ENCODE measurements around the gene PIANP. TPM values are rescaled to one million over a fixed set of nuclear protein-coding genes. Genes with fewer than 3 reads are reported as not detected.

The PIANP gene
- total and polyA plus RNA-seq, 2 of the 4 experiments (the other 2 are of a cell fraction), result 0.18 to 6.8 TPM

DNA sequence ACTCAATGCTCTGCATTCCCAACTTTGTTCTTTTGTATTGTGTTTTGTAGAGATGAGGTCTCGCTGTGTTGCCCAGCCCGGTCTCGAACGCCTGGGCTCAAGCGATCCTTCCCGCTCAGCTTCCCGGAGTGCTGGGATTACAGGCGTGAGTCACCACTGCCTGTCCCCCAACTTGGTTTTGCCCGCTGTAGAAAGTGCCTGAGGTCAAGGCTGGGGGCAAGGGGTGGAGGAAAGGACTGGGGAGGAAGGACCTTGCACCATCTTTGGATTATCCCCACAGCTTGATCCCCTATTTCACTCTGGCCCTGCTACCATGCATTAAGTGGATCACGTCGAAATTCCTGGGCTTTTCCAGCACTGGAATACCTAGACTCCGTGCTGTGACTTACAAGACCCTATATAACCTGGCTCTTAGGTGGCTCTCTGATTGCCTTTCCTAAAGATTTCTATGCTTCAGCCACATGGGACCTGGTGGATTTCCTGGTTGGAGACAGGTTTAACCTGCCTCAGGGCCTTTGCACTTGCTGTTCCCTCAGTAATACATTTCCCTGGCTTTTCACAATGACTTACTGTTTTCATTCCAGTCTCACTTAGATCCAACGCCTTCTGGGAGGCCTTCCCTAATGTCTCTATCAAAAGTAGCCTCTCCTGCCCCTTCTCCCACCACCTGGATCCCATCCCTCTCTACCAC lies 608 bp upstream of the PIANP start:
- no peak for DNase-seq
- Histone ChIP-seq H2AFZ (replicated peaks; ENCODE audit: low read length, poor library complexity) (peak overlapping the region; percentile 94), H3K9me3 (ENCODE audit: control insufficient read depth, insufficient read depth, low read length) (no peaks in the 10 kb centered on the region), H3K27me3 (ENCODE audit: control insufficient read depth, insufficient read depth, low read length) (peaks cover 3% of the 10 kb centered on the region; the same call in 1 of the 2 replicates), H3K18ac (ENCODE audit: low read depth, low read length) (peak overlapping the region; percentile 81), H3K9ac (ENCODE audit: low read depth, low read length) (peak overlapping the region; percentile 84), H3K14ac (replicated peaks; ENCODE audit: low read depth, low read length) (peak overlapping the region; percentile 46; the same call in 1 of the 2 replicates), H2AK9ac (replicated peaks; ENCODE audit: low read depth, low read length, poor library complexity) (peak overlapping the region; percentile 66), H4K91ac (ENCODE audit: insufficient read depth, low read depth, low read length) (peak overlapping the region; percentile 36), H2AK5ac (ENCODE audit: low read depth, low read length) (peak overlapping the region; percentile 30; the same call in 1 of the 2 replicates), H4K5ac (ENCODE audit: low read depth, low read length) (peak overlapping the region; percentile 87), H4K8ac (ENCODE audit: low read depth in 2 of 2, low read length in 2 of 2) (peak overlapping the region; percentile 22 to 91; a peak in 3 of 4 replicates), H3K4me1 (ENCODE audit: control insufficient read depth, insufficient read depth, low read length) (peaks cover 4% of the 10 kb centered on the region), H2BK120ac (ENCODE audit: low read depth, low read length) (peak overlapping the region; percentile 47; the same call in 1 of the 2 replicates), H3K9me1 (ENCODE audit: insufficient read depth, low read length) (no peaks in the 10 kb centered on the region), H3K4me3 (ENCODE audit: insufficient read depth, low read depth, low read length) (peak overlapping the region; percentile 81), H3K36me3 (ENCODE audit: control insufficient read depth, insufficient read depth, low read length) (peaks cover 4% of the 10 kb centered on the region), H2BK5ac (ENCODE audit: low read depth, low read length, poor library complexity, severe bottlenecking) (peak overlapping the region; percentile 16), H3K4ac (ENCODE audit: low read depth, low read length) (peak overlapping the region; percentile 44), H3K4me2 (ENCODE audit: low read depth, low read length) (peak overlapping the region; percentile 99), H3K23ac (ENCODE audit: low read depth, low read length) (peak overlapping the region; percentile 34), H3K79me1 (ENCODE audit: low read depth in 1 of 2, low read length in 2 of 2) (peaks cover 10 to 17% of the 10 kb centered on the region in 2 experiments; a peak in 3 of 4 replicates), H2BK20ac (ENCODE audit: low read depth, low read length) (no peak overlapping the region), H3K56ac (ENCODE audit: extremely low read depth, insufficient read depth, low read length) (no peak overlapping the region; the same call in 1 of the 2 replicates), H3K27ac (ENCODE audit: insufficient read depth, low read length) (peak overlapping the region; percentile 21; the same call in 1 of the 2 replicates), H2BK15ac (ENCODE audit: low read depth, low read length) (no peak overlapping the region), H4K20me1 (ENCODE audit: insufficient read depth, low read length) (no peaks in the 10 kb centered on the region)
- dilution Hi-C loops (cut with HindIII; ENCODE audit: low sequenced_read_pairs, unreplicated experiment) (no loop called here), intact Hi-C loops (cut with micrococcal nuclease) (no loop called here), in situ Hi-C loops (cut with MboI; ENCODE audit: low sequenced_read_pairs) (no loop called here)
- WGBS, 2 experiments (ENCODE audit: extremely low coverage in 2 of 2, insufficient read length in 1 of 2), result 27% methylated on average over 8 of the region's 13 CpGs; no CpG with 5 or more reads in 1 of the 2 experiments
- CTCF ChIA-PET, result no interaction called here
- peak; percentile 2 for ATAC-seq (ENCODE audit: low read depth)
- BruUV-seq (replicated peaks), result no TSS peak
- POLR2A ChIA-PET (ENCODE audit: unreplicated experiment), result no interaction called here
- TF ChIP-seq, protein P1, sequence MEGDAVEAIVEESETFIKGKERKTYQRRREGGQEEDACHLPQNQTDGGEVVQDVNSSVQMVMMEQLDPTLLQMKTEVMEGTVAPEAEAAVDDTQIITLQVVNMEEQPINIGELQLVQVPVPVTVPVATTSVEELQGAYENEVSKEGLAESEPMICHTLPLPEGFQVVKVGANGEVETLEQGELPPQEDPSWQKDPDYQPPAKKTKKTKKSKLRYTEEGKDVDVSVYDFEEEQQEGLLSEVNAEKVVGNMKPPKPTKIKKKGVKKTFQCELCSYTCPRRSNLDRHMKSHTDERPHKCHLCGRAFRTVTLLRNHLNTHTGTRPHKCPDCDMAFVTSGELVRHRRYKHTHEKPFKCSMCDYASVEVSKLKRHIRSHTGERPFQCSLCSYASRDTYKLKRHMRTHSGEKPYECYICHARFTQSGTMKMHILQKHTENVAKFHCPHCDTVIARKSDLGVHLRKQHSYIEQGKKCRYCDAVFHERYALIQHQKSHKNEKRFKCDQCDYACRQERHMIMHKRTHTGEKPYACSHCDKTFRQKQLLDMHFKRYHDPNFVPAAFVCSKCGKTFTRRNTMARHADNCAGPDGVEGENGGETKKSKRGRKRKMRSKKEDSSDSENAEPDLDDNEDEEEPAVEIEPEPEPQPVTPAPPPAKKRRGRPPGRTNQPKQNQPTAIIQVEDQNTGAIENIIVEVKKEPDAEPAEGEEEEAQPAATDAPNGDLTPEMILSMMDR (conservative IDR thresholded peaks at IDR 0.05; ENCODE audit: low read depth, low read length), result no peak
- no peak for TF ChIP-seq SMC3 (IDR thresholded peaks at IDR 0.05; ENCODE audit: low read depth, low read length)
- TF ChIP-seq MXI1 (IDR thresholded peaks at IDR 0.05; ENCODE audit: borderline replicate concordance, low read depth, low read length), result no peak
- TF ChIP-seq FOS (IDR thresholded peaks at IDR 0.05; ENCODE audit: low read depth, low read length), result peak; percentile 13; the same call in 1 of the 2 replicates

All from IMR-90 (cell line).